IPS DF 6.9 (cell line): ENCODE measurements around the gene SPTB.

Experiments
- DNase-seq: peaks from one replicate; pipeline ENCODE4 v3.0.0-alpha.2; 2013; ENCODE audit warnings: low read depth, low spot score
- H3K27ac ChIP-seq: one replicate; pipeline ENCODE4 v1.5.1; 2013; ENCODE audit warnings: low read length, control low read depth
- H3K27me3 ChIP-seq: 2 replicates; pipeline ENCODE4 v1.6.1; 2013; ENCODE audit warnings: mild to moderate bottlenecking, low read length; ENCODE audit not compliant: control insufficient read depth, insufficient read depth
- H3K36me3 ChIP-seq: 2 replicates; pipeline ENCODE4 v1.6.1; 2013; ENCODE audit warnings: low read length; ENCODE audit not compliant: control insufficient read depth, insufficient read depth
- H3K4me1 ChIP-seq: 2 replicates; pipeline ENCODE4 v1.6.1; 2013; ENCODE audit warnings: low read length; ENCODE audit not compliant: control insufficient read depth, insufficient read depth
- H3K4me3 ChIP-seq: 2 replicates; pipeline ENCODE4 v1.5.1; 2013; ENCODE audit warnings: mild to moderate bottlenecking, low read length
- H3K9me3 ChIP-seq: 2 replicates; pipeline ENCODE4 v1.6.1; 2013; ENCODE audit warnings: low read length, inconsistent platforms; ENCODE audit not compliant: control insufficient read depth, insufficient read depth
- WGBS: extraction: QIAGEN DNeasy Blood & Tissue Kit; methylation state at CpG from one replicate; pipeline ENCODE4 v1.1.7; 2013; ENCODE audit warnings: mixed read lengths, missing lambda C conversion rate; ENCODE audit not compliant: insufficient read length, insufficient coverage; 5-methylcytosine and 5-hydroxymethylcytosine counted together

Gene SPTB

GRCh38 chr14:64792871-64793560, 86.7 kb downstream of the SPTB start:
- Histone ChIP-seq H3K9me3 (no peaks in the 10 kb centered on the region), H3K4me1 (no peaks in the 10 kb centered on the region), H3K27me3 (no peaks in the 10 kb centered on the region), H3K36me3 (no peaks in the 10 kb centered on the region), H3K4me3 (no peak overlapping the region), H3K27ac (no peak overlapping the region)
- no CpG with 5 or more reads among the region's 26 CpGs for WGBS
- DNase-seq = no peak

DNA sequence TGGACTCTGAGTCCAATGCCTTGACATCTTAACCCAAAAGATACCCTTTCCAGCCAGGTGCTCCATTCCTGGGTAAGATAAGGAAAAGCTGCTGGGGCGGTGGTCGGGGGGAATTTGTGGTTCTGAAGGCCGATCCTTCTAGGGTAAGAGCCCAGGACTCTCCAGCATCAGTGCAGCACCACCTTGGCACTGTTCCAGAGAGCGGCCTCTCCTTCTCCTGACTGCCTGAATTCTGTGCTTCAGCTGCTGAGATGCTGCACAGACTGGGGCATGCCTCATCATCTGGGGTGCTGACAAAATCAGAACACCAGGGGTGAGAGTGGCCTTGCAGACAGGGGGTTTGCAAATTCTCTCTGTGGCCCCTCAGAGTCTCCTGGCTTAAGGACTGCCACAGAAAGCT, 87.5 kb downstream of the SPTB start:
- Histone ChIP-seq H3K36me3 (no peaks in the 10 kb centered on the region), H3K9me3 (no peaks in the 10 kb centered on the region), H3K27ac (no peak overlapping the region), H3K4me1 (no peaks in the 10 kb centered on the region), H3K27me3 (no peaks in the 10 kb centered on the region), H3K4me3 (no peak overlapping the region)
- WGBS = no CpG with 5 or more reads among the region's 4 CpGs
- no peak for DNase-seq

DNA sequence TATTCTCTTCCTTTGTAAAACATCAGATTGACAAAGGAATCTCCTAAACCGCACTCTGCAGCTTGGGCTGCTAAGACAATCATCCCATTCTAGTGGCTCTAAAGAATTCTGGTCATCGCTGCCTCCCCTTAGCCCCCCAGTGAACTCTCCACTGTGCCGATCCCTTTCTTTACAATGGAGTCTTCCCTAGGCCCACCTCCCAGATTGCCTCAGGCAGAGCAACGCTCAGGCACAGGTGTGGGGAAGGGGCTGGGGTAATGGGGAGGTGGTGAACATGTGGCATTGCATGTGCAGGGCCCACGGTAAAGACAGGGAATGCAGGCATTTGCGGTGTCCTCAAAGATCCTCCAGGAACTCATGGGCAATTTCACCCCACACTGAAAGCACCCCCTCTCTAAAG, 89.2 kb downstream of the SPTB start:
- no peak for DNase-seq
- H3K4me3 ChIP-seq = no peak overlapping the region
- H3K36me3 ChIP-seq = no peaks in the 10 kb centered on the region
- WGBS = no CpG with 5 or more reads among the region's 6 CpGs
- no peak overlapping the region for H3K27ac ChIP-seq
- no peaks in the 10 kb centered on the region for H3K27me3 ChIP-seq
- H3K9me3 ChIP-seq = no peaks in the 10 kb centered on the region
- no peaks in the 10 kb centered on the region for H3K4me1 ChIP-seq

- Histone ChIP-seq H3K4me1 (no peaks in the 10 kb centered on the region), H3K36me3 (no peaks in the 10 kb centered on the region), H3K4me3 (no peak overlapping the region), H3K9me3 (no peaks in the 10 kb centered on the region), H3K27me3 (no peaks in the 10 kb centered on the region), H3K27ac (no peak overlapping the region)
- WGBS = no CpG with 5 or more reads among the region's 5 CpGs
- no peak for DNase-seq
Observed at GRCh38 chr14:64789696-64790095, 90.0 kb downstream of the SPTB start.

DNA sequence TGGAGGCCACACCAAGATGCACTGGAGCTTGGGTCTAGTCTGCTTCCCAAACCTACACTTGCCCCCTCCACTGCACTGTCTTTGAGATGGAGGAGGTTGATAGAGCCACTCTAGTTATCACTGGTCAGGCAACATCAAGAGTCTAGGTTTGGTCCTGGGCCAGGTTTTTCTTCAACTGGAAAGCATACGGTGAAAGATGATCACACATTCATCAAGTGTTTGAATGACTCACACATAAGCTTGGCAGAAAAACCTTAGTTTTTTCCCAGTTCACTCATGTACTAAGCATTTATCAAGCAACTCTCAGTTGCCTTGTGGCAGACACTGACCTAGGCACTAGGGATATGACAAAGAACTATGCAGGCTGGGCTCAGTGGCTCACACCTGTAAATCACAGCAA, 91.0 kb downstream of the SPTB start:
- Histone ChIP-seq H3K36me3 (no peaks in the 10 kb centered on the region), H3K27me3 (no peaks in the 10 kb centered on the region), H3K9me3 (no peaks in the 10 kb centered on the region), H3K27ac (no peak overlapping the region), H3K4me1 (no peaks in the 10 kb centered on the region), H3K4me3 (no peak overlapping the region)
- DNase-seq = no peak
- WGBS = no CpG with 5 or more reads among the region's 1 CpG

DNA sequence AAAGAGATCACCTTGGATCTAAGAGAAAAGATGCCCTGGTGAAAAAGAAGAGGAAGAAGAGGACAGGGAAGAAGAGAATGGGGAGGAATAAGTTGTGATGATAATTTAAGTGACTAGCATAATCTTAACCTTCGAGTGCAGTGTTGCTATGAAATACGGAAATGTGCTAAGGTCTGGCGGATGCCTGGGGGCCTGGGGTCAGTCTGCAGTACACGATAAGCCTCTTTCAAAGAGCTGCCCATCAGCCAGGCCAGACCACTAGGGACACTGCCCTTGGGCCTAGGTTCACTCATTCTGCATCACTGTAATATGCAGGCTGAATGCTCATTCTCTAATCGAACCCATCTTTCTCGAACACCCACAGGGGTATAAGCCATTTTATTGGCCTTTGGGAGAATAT, 92.1 kb downstream of the SPTB start:
- no peak for DNase-seq
- Histone ChIP-seq H3K36me3 (no peaks in the 10 kb centered on the region), H3K4me1 (no peaks in the 10 kb centered on the region), H3K27me3 (no peaks in the 10 kb centered on the region), H3K27ac (no peak overlapping the region), H3K9me3 (no peaks in the 10 kb centered on the region), H3K4me3 (no peak overlapping the region)
- WGBS = no CpG with 5 or more reads among the region's 6 CpGs

- no peak for DNase-seq
- H3K4me3 ChIP-seq = no peak overlapping the region
- H3K4me1 ChIP-seq = no peaks in the 10 kb centered on the region
- no peaks in the 10 kb centered on the region for H3K27me3 ChIP-seq
- no peaks in the 10 kb centered on the region for H3K36me3 ChIP-seq
- no peak overlapping the region for H3K27ac ChIP-seq
- no CpG with 5 or more reads among the region's 24 CpGs for WGBS
- no peaks in the 10 kb centered on the region for H3K9me3 ChIP-seq
Observed at GRCh38 chr14:64786296-64787149, 93.2 kb downstream of the SPTB start.

DNA sequence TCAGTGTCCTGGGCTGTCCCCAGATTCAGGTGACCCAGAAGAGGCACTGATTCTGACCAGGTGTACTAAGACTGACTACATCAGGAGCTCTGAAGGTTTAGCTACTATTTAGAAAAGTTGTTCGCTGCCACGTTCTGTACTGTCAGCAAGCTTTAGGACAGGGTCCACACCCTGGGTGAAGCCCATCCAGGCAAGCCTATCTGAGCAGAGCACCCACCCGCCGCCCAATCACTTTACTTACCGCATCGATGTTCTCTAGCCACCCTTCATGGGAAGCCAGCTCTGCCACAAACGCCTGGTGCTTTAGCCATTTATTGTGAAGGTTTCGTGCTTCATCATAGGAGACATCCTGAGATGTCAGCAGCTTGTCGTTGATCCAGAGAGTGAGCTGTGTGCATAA, 95.7 kb downstream of the SPTB start:
- H3K27me3 ChIP-seq = no peaks in the 10 kb centered on the region
- WGBS = no CpG with 5 or more reads among the region's 9 CpGs

GRCh38 chr14:64782196-64782595, 97.5 kb downstream of the SPTB start:
- no peak for DNase-seq
- Histone ChIP-seq H3K9me3 (no peaks in the 10 kb centered on the region), H3K36me3 (no peaks in the 10 kb centered on the region), H3K27me3 (no peaks in the 10 kb centered on the region), H3K27ac (no peak overlapping the region), H3K4me3 (no peak overlapping the region), H3K4me1 (no peaks in the 10 kb centered on the region)
- no CpG with 5 or more reads among the region's 11 CpGs for WGBS

More for the DNA sequence above, 95.7 kb downstream of the SPTB start:
- Histone ChIP-seq H3K36me3 (no peaks in the 10 kb centered on the region), H3K4me3 (no peak overlapping the region), H3K9me3 (no peaks in the 10 kb centered on the region), H3K27ac (no peak overlapping the region), H3K4me1 (no peaks in the 10 kb centered on the region)
- no peak for DNase-seq

DNA sequence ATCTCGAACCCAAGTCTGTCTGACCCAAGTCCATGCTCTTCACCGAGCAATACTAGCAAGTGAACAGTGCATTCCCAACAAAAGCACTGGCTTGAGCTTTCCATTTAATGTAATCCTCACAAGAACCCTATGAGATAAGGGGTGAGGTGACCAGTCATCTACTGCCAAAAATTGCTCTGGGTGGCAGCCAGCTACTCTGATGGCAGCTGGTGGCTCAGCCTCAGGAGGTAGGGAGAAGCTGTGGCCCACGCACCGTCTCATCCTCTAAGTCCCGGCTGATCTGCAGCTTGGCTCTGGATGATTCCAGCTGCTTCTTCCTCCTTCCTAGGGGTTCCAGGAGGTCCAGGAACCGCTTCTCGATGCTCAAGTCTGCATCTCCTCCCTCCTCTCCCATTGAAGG, 100.2 kb downstream of the SPTB start:
- no peak overlapping the region for H3K4me3 ChIP-seq
- no CpG with 5 or more reads among the region's 7 CpGs for WGBS
- H3K27ac ChIP-seq = no peak overlapping the region
- no peak for DNase-seq
- H3K9me3 ChIP-seq = no peaks in the 10 kb centered on the region
- H3K27me3 ChIP-seq = no peaks in the 10 kb centered on the region
- H3K36me3 ChIP-seq = no peaks in the 10 kb centered on the region
- H3K4me1 ChIP-seq = no peaks in the 10 kb centered on the region
